GM12872 (cell line): ENCODE results near the gene SOS1.

ENCODE experiments used
- TF ChIP-seq, protein P1 (sequence below): IDR thresholded peaks from 3 replicates; pipeline ENCODE4 v1.5.1; 2011; ENCODE audit warnings: low read depth, mild to moderate bottlenecking, low read length, moderate library complexity; ENCODE audit not compliant: insufficient read depth

Gene SOS1

DNA sequence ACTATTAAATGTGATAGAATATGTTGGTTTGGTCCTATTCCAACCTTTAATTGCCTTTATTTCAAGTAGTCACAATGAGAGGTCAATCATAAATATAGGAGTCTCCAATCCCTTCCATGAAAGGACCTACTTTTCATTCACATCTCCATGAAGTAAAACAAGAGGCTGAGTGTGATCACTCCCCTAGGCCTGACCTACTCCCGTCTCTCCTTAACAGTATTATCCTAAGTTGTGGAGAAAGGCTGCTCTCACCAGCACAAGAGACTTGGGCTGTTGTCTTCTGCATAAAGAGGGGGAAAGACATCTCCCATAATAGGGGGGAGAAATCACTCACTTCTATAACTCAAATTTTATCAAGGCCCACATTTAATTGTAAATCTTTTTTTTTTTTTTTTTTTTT, 105.4 kb downstream of the SOS1 start:
- TF ChIP-seq, protein P1, sequence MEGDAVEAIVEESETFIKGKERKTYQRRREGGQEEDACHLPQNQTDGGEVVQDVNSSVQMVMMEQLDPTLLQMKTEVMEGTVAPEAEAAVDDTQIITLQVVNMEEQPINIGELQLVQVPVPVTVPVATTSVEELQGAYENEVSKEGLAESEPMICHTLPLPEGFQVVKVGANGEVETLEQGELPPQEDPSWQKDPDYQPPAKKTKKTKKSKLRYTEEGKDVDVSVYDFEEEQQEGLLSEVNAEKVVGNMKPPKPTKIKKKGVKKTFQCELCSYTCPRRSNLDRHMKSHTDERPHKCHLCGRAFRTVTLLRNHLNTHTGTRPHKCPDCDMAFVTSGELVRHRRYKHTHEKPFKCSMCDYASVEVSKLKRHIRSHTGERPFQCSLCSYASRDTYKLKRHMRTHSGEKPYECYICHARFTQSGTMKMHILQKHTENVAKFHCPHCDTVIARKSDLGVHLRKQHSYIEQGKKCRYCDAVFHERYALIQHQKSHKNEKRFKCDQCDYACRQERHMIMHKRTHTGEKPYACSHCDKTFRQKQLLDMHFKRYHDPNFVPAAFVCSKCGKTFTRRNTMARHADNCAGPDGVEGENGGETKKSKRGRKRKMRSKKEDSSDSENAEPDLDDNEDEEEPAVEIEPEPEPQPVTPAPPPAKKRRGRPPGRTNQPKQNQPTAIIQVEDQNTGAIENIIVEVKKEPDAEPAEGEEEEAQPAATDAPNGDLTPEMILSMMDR: no peak

DNA sequence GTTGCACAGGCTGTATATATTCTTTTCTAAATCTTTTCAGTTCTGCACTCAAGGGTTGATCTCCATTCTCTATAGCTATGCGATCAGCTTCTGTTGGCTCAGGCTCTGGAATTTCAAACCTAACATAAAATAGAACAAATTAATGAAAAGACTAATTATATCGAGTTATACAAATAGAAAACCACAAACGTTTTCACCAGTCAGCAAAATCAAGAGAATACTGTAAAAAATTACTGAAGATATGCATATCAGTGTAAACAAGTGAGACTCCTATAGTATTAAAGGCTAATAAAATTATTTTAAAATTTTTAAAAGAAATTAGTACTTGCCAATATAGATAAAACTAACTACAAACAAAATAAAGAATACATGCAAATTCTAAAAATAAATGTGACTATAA, 107.0 kb downstream of the SOS1 start:
- TF ChIP-seq, protein P1: no peak

DNA sequence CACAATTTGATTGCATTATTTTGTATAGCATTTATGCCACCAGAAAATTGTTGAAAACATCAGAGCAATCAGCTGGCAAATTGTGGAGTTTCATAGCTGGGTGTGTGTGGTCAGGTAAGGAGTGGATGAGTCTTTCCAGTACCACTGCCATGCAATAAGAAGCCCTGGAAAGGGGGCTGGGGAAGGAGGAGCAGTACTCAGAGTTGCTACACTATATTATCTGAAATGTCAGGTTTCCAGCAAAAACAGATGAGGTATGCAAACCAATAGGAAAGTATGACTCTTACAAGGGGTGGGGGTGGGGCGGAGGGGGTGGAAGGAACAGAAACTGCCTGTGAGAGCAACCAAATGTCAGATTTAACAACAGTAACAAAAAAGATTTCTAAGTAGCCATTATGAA, 112.2 kb downstream of the SOS1 start:
- TF ChIP-seq, protein P1: no peak

DNA sequence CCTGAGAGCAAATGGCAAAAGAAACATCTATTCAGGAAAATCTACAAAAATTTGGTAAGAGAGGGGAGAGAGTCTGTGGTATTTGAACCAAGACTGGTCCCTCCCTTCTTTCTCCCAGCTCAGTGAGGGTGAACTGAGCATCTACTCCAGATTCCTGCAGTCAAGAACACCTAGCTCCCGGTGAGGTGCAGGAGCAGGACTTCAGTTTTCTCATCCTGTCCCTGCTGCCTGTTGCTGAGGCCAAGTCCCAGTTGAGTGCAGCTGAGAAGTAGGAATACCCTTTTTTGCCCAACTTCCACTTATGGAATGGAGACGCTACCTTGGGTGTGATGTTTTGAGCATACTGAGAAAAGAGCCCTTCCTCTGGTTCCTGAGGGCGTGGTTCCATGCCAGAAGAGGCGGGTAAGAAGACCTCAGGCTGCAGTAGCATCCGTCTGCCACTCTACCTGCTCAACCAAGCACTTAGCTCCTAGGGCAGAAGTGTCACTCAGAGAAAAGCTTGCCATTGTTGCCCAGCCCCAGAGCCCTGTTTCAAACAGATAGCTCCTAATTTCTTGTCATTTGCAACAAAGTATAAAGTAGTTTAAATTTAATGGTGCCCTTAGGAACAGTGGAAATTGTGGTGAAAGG, 112.9 kb downstream of the SOS1 start:
- TF ChIP-seq, protein P1: no peak

DNA sequence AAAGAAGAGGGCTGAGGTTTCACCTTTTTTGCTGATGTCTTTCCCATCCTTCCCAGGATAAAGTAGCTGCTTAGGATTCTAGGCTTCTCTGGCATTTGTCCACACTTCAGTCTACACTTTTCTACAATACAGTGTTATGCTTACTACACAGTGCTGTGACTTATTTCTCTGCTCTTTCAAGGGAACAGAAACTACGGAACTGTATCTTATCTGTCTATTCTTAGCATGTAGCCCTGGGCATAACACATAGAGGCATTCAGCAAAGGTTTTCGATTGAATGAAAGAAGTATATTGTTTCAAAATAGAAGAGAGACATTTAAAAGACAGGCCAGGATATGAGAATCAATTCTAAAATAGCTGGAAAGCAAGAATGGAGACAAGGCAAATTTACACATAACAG, 120.3 kb downstream of the SOS1 start:
- TF ChIP-seq, protein P1: no peak

DNA sequence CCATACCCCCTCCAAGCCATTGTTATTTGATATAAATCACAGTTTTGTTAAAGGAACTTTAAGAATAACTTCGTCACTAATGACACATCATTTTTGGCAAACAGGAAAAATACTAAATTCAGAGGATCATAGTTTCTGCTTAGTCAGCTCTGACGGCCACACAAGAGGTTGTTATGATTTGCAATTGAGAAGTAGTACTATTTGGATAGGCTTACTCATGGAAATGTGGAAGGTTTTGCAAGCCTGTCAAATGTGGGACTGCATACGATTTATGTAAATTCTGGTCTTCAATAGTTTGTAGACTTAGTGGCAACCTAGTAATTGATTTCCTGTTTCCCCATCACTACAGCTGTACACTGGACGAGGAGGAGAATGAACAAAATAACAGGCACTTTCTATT, 123.1 kb downstream of the SOS1 start:
- TF ChIP-seq, protein P1: no peak

DNA sequence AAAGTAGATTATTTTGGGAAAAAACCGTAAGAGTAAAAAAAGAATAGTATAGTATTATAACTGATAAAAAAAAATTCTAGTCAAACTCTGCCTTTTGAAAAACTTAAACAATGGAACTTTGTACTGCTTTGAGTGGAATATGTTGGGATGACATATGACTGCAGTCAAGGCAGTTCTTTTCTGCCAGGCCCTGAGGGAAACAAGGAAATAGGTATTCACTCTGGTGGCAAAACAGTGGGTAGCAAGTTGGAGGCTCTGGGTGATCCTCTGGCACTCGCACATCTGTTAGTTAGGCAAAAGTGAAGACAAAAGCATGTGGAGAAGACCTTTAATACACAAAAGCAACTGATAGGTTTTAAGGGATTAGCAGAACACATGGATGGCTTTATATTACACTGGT, 129.0 kb downstream of the SOS1 start:
- TF ChIP-seq, protein P1: no peak
